ENCODE measurements around the gene LRFN3.
"Not testable (repeated sequence)": the region's sequence is repeated elsewhere in the genome, so short reads cannot be mapped to it uniquely, and the experiment has no call there.

Gene LRFN3

GRCh38 chr19:35935911-35936737, at the start of gene LRFN3:
Gene LRFN3 (plus strand): TSS chr19:35936374. CDS start chr19:35939426, 3,052 bp downstream.
- peak; percentile 67 for DNase-seq

DNA sequence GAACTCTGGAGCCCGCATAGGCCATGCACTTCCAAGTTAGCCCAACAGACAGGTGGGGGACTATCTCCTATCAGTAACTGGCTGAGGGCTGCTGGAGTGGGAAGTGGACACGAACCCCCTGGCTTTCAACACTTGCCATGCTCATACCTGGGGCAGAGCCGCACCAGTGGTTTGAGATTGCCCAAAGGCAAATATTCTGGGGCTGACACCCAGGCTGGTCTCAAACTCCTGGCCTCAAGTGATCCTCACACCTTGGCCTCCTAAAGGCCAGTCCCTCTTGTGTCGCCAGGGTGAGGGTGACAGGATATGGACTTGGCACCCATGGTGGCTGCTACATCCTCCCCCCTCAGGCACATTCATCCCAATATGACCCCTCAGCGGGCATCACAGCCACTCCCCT, 49.0 kb upstream of the LRFN3 start:
- no peak for DNase-seq

DNA sequence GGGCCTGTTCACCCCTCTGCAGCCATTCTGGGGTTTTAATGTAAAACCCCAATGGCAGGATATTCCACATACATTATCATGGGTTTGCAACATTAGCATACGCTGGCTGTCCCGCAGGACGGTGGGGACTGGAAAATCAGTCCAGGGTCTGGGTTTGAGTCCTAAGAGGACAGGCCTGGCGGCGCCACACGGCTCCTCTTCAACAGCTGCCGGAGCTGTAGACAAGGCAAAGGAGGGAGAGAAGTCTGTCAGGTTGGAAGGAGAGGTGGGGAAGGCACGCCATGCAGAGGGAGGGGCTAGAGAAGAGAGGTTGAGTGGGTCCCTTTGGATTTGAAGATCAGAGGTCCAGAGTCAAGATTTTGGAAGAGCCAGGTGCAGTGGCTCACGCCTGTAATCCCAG, 47.8 kb upstream of the LRFN3 start:
- no peak for DNase-seq

DNA sequence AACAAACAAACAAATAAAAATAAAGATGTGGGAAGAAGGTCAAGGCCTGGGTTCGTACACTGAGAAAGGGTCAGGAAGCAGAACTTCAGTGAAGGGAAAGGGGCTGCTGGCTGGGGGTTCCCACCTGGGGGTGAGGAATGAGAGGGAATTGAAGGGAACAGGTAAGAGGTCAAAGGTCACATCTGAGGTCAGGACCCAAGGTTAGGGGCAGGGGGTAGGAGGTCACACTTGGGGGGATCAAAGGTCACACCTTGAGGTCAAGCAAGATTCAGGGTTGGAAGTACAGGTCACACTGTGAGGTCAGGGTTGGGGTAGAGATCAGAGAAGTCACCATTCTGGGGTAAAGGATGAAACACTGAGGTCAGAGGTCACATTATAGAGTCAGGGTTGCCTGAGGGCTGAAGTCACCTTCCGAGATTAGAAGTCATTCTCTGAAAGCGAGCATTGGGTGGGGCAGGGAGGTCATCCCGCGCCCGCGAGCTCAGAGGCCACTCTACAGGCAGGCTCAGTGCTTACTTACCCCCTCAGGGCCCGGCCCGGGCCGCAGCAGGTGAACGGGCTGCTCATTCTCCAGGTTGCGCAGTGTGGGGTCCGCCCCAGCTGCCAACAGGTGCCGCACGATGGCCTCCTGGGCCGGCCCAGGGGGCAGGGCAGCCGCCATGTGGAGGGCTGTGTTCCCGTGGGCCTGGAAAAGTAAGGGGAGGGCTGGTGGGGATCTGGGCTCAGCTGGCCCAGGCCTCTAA, 46.6 kb upstream of the LRFN3 start:
- no peak for DNase-seq

DNA sequence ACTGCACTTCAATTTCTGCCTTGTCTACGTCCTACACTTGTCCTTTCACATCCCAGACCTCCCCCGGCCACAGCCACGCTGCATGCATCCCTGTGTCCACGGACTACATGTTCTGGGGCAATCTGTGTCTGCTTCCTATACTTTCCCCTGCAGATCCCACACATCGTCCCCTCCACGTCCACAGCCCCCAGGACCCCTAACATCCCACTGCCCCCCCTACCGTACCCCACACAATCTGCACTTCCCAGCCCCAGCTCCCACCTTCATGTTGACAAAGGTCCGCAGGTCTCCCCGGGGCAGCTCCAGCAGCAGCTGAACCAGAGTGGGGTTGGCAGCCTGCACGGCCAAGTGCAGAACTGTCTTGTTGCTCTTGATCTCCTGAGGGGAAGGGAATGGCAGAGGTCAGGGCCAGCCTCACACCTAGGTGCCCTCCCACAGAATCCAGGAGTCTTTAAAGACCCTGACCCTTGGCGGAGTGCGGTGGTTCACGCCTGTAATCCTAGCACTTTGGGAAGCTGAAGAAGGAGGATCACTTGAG, 46.0 kb upstream of the LRFN3 start:
- no peak for DNase-seq

GRCh38 chr19:35891819-35892218, 44.4 kb upstream of the LRFN3 start:
- DNase-seq, result not testable (repeated sequence)

DNA sequence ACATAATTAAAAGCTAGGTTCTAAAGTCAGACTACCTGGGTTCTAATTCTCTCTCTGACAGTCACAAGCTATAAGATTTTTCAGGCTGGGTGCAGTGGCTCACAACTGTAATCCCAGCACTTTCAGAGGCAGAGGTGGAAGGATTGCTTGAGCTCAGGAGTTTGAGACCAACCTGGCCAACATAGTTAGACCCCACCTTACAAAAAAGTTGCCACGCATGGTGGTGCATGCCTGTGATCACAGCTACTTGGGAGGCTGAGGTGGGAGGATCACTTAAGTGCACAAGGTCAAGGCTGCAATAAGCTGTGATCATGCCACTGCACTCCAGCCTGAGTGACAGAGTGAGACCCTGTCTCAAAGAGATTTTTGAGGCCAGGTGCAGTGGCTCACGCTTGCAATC, 41.8 kb upstream of the LRFN3 start:
- DNase-seq, result no peak

- DNase-seq, result no peak
Measured at GRCh38 chr19:35895911-35896642, 40.1 kb upstream of the LRFN3 start.

- DNase-seq, result no peak
Measured at GRCh38 chr19:35896643-35897040, 39.5 kb upstream of the LRFN3 start.

DNA sequence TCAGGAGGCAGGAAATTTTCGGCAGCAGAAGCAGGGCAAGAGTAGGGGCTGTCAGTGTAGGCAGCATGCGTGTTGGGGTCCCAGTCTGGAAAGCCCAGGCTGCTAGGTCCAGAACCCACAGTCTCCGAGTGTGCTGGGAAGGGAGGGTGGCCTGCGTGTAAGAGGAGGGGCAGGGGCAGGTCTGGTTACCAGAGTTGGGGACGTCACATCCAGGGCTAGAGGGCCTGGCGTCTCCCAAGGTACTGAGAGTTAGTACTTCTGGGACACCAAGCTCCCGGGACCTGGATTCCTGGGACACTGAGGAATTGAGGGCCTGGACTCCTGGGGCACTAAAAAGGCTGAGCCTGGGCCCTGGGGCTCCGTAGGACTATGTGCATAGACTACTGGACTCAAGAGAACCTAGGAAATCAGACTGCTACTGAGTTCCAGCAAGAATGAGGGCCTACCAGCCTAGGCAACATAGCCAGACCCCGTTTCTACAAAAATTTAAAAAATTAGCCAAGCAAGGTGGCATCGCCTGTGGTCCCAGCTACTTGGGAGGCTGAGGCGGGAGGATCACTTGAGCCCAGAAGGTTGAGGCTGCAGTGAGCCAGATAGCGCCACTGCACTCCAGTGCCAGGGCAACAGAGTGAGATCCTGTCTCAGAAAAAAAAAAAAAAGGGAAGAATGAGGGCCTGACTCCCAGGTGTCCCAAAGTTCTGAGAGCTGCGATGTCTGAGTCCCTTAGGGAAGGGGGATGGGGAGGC, 38.3 kb upstream of the LRFN3 start:
- no peak for DNase-seq

DNA sequence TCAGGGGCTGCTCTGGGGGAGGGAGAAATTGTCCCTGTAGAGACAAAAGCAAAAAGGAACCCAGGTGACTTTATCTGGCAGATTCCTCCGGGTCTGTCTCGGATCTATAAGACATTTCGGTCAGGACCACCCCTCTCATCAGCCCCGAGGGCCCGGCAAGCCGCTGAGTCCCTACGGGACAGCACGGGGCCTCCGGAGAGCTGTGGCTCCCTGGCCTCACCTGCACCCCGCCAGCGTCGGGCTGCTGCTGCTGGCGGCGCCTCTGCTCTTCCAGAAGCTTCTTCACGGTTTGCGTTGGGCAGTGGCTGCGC, 37.7 kb upstream of the LRFN3 start:
- no peak for DNase-seq

- peak; percentile 88 for DNase-seq
Measured at GRCh38 chr19:35899547-35900214, 36.5 kb upstream of the LRFN3 start.

GRCh38 chr19:35901055-35901644, 35.0 kb upstream of the LRFN3 start:
- DNase-seq, result no peak

GRCh38 chr19:35901854-35902661, 34.1 kb upstream of the LRFN3 start, which contains the start of gene HCST:
Gene HCST (plus strand): TSS chr19:35902529. CDS start chr19:35902594, 65 bp downstream.
- DNase-seq, result peak; percentile 21

- DNase-seq, result no peak
Measured at GRCh38 chr19:35902870-35903475, 33.2 kb upstream of the LRFN3 start.

- peak; percentile 84 for DNase-seq
Measured at GRCh38 chr19:35903550-35904179, 32.5 kb upstream of the LRFN3 start.

GRCh38 chr19:35904311-35905068, 31.7 kb upstream of the LRFN3 start:
- no peak for DNase-seq

- DNase-seq, result no peak
Measured at GRCh38 chr19:35905178-35905727, 30.9 kb upstream of the LRFN3 start.

DNA sequence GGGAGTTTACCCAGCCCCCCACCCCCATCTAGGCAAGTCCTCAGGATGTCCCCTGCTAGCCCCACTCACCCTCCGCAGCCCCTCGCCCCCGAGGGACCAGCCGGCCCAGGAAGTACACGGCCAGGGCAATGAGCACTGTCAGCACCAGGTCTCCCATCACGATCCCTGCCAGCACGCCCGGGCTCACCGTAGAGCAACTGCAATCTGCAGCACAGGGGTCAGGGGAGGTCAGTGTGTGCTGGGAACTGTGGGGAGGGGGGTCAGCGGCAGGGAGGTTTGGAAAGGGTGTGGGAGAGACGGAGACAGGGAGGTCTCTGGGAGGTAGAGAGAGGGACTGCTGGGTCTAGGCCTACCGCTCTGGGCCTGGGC, 28.8 kb upstream of the LRFN3 start:
- DNase-seq, result no peak
